NCI-H2029 (cell line): ENCODE measurements around the gene AJAP1.
"Not testable (repeated sequence)": the region's sequence is repeated elsewhere in the genome, so short reads cannot be mapped to it uniquely, and the experiment has no call there.

Source experiments
- DNase-seq: peaks from one replicate; lab custom pipeline; 2025; lab: John Stamatoyannopoulos, UW

The AJAP1 gene, protein sequence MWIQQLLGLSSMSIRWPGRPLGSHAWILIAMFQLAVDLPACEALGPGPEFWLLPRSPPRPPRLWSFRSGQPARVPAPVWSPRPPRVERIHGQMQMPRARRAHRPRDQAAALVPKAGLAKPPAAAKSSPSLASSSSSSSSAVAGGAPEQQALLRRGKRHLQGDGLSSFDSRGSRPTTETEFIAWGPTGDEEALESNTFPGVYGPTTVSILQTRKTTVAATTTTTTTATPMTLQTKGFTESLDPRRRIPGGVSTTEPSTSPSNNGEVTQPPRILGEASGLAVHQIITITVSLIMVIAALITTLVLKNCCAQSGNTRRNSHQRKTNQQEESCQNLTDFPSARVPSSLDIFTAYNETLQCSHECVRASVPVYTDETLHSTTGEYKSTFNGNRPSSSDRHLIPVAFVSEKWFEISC

GRCh38 chr1:4653796-4654725 is at the start of gene AJAP1:
TSS of gene AJAP1 (plus strand) at chr1:4654609. CDS start at chr1:4655426, 817 bp downstream.
- no peak for DNase-seq

DNA sequence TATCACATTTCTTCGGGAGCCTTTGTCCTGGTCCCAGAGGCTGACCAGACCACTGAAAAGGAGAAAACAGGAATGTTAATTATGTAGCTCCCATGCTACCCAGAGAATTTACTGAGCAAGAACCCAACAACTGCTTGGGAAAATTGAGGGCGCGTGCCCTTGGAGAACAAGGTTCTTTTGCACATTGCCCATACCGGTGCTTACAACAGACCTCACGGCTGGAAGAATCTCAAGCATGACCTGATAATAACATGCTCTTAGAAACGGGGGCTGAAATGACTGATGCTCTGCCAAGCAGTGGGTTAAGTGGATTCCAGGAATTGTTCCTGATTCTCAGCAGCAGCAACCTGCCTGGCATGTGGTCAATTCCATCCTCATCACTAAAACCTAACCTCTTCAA is 49.3 kb upstream of the AJAP1 start:
- no peak for DNase-seq

DNA sequence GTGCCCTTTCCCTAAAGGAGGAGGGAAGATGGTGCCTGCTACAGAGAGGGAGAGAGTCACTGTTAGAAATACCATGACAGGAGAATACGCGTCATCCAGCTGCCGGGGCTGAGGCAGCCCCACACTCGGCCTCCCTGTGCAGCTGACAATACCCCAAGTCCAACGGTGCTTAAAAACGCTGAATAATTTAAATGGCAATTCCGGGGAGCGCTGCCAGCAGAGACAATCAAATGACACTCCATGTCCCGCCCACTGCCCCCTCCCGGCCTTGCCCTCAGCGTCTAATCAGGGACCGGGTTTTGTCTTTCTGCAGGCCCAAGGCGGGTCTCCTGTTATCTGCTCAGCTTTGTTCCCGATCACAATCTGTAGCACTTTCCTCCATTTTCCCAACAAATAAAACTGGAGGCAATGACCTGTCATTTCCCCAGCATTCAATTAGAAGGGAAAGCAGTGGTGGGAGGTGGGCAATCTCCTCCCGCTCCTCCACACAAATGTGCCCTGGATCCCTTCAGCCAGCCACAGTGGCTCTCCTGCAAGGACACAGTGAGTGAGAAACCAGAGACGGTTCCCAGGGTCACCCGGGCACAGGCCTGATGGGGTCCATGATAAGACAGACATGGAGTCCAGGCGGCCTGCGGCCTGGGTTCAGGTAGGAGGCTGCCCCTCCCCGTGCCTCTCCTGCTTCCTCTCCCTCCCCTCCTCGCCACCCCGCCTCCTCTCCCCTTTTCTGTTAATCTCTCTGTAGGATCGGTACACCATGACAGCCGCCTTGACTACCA is 42.7 kb upstream of the AJAP1 start:
- no peak for DNase-seq

GRCh38 chr1:4612991-4613390 is 41.4 kb upstream of the AJAP1 start:
- DNase-seq, result no peak

- DNase-seq, result no peak
These were observed 40.6 kb upstream of the AJAP1 start for GRCh38 chr1:4613606-4614370.

DNA sequence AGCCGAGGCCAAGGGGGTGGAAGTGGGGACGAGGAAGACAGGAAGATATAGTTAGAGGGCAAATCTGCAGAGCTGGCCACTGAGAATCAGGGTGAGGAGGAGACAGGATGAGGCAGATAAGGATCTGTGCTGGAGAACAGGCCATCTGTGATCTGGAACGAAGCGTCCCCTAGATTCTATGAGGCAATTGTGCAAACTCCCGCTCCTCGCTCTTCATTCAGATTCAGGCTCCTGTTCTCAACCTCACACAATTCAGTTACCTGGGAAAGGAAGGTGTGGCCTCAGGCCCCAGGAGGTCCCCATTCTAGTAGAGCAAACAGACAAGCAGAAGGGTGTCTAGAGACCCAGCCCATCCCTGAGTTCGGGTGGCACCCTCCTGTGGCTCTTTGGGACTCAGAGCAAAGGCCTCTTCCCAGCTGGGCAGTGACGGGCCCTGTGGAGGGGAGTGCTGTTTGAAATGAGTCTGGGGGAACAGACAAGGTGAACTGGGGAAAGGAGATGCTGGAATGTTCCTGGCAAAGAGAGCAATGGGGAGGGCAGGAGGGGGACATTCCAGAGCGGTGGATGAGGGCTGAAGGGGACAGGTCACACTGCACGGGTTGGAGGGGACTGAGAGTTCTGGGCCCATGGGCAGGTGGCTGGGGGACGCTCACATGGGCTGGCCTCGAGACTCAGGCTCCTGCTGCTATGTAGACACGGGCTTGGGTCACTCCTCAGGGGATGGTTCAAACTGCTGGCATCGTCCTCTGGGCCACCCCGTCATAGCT is 39.9 kb upstream of the AJAP1 start:
- no peak for DNase-seq

DNA sequence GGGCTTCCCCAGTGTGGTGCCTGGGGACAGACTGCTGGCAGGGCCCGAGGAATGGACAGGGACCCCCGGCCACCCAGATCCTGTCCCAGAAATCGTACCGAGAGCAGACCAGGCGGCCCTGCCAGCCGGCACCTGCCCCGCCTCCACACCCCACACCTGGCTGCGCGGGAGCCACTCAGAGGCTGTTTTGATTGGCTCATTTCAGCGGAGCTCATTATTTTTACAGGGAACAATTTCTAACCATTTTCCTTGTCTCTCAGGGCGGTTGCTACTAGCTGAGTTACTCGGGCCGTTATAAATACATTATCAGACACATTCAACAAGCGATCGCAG is 39.3 kb upstream of the AJAP1 start:
- no peak for DNase-seq

DNA sequence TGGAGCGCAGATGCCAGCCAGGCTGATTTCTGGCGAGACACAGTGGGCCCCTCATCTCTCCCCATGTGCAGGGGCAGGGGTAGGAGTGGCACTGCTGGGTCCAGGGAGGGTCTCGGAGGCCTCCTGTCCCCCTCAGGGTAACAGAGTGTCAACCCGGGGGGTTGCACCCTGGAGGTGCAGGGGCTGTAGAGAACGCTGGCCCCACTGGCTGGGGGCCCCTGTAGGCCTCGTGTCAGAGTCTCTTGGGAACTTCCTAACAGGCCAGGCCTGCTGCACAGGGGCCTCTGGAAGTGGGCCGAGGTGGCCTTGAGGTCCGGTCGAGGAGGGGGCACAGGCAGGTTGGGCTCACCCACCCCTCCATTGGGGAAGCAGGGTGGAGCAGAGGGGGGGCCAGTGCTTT is 38.9 kb upstream of the AJAP1 start:
- no peak for DNase-seq

- no peak for DNase-seq
These were observed 37.5 kb upstream of the AJAP1 start for GRCh38 chr1:4616831-4617465.

- no peak for DNase-seq
These were observed 36.9 kb upstream of the AJAP1 start for GRCh38 chr1:4617506-4617905.

GRCh38 chr1:4618827-4619226 is 35.6 kb upstream of the AJAP1 start:
- not testable (repeated sequence) for DNase-seq

GRCh38 chr1:4621646-4622045 is 32.8 kb upstream of the AJAP1 start:
- DNase-seq, result no peak

- no peak for DNase-seq
These were observed 31.6 kb upstream of the AJAP1 start for GRCh38 chr1:4622821-4623220.

DNA sequence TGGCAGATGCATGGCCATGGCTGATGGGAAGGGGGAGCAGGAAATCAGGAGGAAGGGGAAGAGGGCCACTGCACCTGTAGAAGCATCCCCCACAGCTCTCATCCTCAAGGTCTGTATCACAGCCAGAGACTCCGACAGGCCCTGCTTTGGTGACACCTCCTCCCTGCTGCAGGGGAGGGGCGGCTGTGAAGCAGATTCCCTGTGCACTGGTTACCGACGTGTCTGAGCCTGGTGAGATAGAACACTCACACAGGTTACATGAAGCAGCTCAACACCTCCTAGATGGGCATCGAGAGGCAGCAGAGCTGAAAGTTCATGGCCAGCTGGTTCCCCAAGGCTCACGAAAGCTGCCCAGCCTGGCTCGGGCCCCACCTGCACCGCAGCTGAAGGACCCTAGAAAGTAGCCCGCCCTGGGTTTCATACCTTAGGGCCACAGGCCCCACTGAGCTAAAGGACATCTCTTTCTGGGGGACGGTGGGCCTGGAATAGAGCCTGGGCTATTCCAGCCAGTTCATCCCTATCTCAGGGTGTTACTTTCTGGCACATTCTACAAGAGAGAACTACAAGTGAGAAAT is 30.2 kb upstream of the AJAP1 start:
- DNase-seq, result no peak

DNA sequence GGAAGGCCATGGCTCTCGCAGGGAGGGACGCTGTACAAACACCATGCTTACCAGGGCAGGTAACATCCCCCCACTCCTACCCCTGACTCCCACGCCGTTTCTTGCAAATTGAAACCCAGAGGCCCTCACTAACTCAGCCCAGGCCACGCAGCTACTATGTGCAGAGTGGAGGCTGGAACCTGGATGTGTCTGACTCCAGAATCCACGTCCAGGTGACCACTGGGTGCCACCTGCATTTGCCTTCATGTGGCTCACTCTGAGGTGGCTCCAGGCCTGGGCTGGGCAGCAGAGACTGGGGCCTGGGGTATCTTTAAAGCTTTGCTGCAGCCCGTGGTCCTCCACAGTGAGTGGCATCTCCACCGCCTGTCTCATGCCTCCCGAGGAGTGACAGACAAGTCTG is 29.6 kb upstream of the AJAP1 start:
- no peak for DNase-seq

DNA sequence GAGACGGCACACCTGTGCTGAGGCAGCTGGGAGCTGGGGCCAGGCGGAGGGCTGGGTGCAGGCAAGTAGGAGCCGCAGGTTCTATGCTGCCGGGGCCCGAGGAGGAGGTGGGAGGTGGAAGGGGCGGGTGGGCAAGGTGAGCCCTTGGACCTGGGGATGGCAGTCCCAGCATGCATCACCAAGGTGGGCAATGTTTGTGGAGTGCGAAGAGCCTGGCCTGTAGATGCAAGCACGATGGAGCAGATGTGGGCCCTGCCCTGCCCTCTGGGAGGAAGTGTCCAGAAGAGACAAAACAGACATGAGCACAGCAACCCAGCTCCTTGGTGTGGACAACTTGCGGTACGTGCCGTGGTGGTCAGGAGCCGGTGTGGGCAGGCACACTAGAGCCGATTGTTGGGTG is 28.3 kb upstream of the AJAP1 start:
- no peak for DNase-seq

GRCh38 chr1:4626560-4627319 is 27.7 kb upstream of the AJAP1 start:
- DNase-seq, result no peak

DNA sequence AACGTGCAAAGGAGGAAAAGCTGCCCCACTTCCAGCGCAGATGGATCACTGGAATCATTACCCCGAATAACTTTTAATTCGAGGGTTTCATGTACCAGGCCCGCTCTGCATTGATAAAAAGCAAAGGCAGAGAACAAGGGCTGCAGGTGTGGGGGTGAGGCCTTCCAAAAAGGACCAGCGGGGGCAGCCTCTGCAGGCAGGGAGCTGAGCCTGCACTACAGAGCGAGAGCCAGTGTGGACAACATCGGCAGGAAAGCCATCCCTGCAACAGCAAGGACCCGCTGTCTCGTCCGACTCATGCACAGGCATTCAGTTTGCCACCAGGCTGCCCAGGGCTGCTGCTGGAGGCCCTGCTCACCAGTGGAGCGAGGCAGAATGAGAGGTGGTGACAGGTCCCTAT is 27.1 kb upstream of the AJAP1 start:
- DNase-seq, result no peak

DNA sequence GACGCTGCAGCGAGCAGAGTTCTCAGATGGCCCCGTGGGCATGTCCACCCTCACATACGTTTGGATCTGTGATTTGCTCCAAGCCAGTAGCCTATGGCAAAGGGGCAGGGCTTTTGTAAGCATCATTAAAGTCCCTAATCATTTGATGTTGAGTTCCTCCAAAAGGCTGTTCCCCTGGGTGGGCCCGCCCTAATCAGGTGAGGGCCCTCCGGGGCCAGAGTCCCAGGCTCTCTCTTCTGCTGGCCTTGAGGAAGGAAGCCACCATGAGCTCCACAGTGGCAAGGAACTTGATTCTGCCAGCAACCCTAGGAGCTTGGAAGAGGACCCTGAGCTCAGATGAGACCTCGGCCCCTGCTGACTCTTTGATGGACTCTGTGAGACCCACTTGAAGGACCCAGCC is 25.4 kb upstream of the AJAP1 start:
- no peak for DNase-seq
